Loucy (cell line): ENCODE measurements around the gene NFYB.
"Not testable (repeated sequence)": the region's sequence is repeated elsewhere in the genome, so short reads cannot be mapped to it uniquely, and the experiment has no call there.

ENCODE experiments used
- H2AFZ ChIP-seq: fragments of 200-600 bp; sonication (generic); 2 replicates; pipeline ENCODE4 v1.6.0; 2016; ENCODE audit warnings: antibody characterized with exemption, mild to moderate bottlenecking, low read length, moderate library complexity
- H3F3A ChIP-seq: fragments of 200-600 bp; 2 replicates; pipeline ENCODE4 v1.6.0; 2016; ENCODE audit warnings: antibody characterized with exemption, low read depth, mild to moderate bottlenecking
- H3K27me3 ChIP-seq: fragments of 200-600 bp; sonication (generic); 2 replicates; pipeline ENCODE4 v1.6.1; 2014; ENCODE audit warnings: low read length, mild to moderate bottlenecking; ENCODE audit not compliant: insufficient read depth, poor library complexity, severe bottlenecking
- H3K36me3 ChIP-seq: fragments of 200-600 bp; sonication (generic); 2 replicates; pipeline ENCODE4 v1.6.1; 2016; ENCODE audit warnings: low read length; ENCODE audit not compliant: insufficient read depth
- H3K4me1 ChIP-seq: fragments of 200-600 bp; sonication (generic); 2 replicates; pipeline ENCODE4 v1.5.1; 2014; ENCODE audit warnings: low read length, mild to moderate bottlenecking; ENCODE audit not compliant: insufficient read depth, poor library complexity, severe bottlenecking
- H3K4me2 ChIP-seq: fragments of 200-600 bp; sonication (generic); 2 replicates; pipeline ENCODE4 v1.6.0; 2014; ENCODE audit warnings: antibody characterized with exemption, low read length, low read depth, mild to moderate bottlenecking; ENCODE audit not compliant: poor library complexity, severe bottlenecking
- H3K4me3 ChIP-seq: fragments of 200-600 bp; sonication (generic); 2 replicates; pipeline ENCODE4 v1.5.1; 2014; ENCODE audit warnings: low read length, mild to moderate bottlenecking, mixed read lengths; ENCODE audit not compliant: poor library complexity, severe bottlenecking
- H3K79me2 ChIP-seq: fragments of 200-600 bp; sonication (generic); 2 replicates; pipeline ENCODE4 v1.6.1; 2014; ENCODE audit warnings: low read length; ENCODE audit not compliant: insufficient read depth
- H3K9ac ChIP-seq: fragments of 200-600 bp; sonication (generic); 2 replicates; pipeline ENCODE4 v1.6.0; 2014; ENCODE audit warnings: mild to moderate bottlenecking, low read depth, low read length, moderate library complexity; ENCODE audit not compliant: poor library complexity, severe bottlenecking
- H3K9me2 ChIP-seq: fragments of 200-600 bp; sonication (generic); replicated peaks from 2 replicates; pipeline ENCODE4 v1.6.1; 2016; ENCODE audit warnings: low read depth, low read length, mixed read lengths
- H3K9me3 ChIP-seq: fragments of 200-600 bp; sonication (generic); 2 replicates; pipeline ENCODE4 v1.6.1; 2014; ENCODE audit warnings: mild to moderate bottlenecking, antibody characterized with exemption, low read length, low read depth; ENCODE audit not compliant: insufficient read depth
- H4K20me1 ChIP-seq: fragments of 200-600 bp; sonication (generic); 2 replicates; pipeline ENCODE4 v1.6.0; 2014; ENCODE audit warnings: antibody characterized with exemption, low read length, mild to moderate bottlenecking; ENCODE audit not compliant: insufficient read depth, poor library complexity, severe bottlenecking
- EZH2phosphoT487 ChIP-seq: fragments of 200-600 bp; IDR thresholded peaks from 2 replicates; pipeline ENCODE4 v1.6.1; 2018; ENCODE audit warnings: antibody characterized with exemption, mild to moderate bottlenecking, moderate library complexity, borderline replicate concordance
- TF ChIP-seq, protein P1 (sequence below): fragments of 200-600 bp; sonication (generic); conservative IDR thresholded peaks from 2 replicates; pipeline ENCODE4 v1.5.1; 2014; ENCODE audit warnings: mild to moderate bottlenecking, antibody characterized with exemption, low read length

The NFYB gene

DNA sequence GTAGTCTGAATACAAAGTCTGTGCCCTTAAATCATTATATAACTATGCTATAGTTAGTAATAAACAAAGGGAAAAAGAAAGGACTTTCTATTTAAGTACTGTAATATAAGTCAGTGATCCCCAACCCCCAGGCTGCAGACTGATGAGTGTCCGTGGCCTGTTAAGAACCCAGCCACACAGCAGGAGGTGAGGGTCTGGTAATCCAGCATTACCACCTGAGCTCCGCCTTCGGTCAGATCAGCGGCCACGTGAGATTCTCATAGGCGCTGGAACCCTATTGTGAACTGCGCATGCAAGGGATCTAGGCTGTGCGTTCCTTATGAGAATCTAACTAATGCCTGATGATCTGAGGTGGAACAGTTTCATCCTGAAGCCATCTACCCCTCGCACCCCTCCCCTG lies 15.7 kb downstream of the NFYB start:
- Histone ChIP-seq H3K4me3 (no peak overlapping the region), H3K9me3 (no peaks in the 10 kb centered on the region), H2AFZ (no peak overlapping the region), H3K79me2 (no peaks in the 10 kb centered on the region; the same call in 1 of the 2 replicates), H3K4me2 (no peak overlapping the region), H3K27me3 (no peaks in the 10 kb centered on the region), H3K4me1 (no peaks in the 10 kb centered on the region), H3F3A (no peaks in the 10 kb centered on the region), H4K20me1 (peaks cover 5% of the 10 kb centered on the region), H3K9ac (no peak overlapping the region), H3K36me3 (peaks cover 77% of the 10 kb centered on the region), H3K9me2 (no peaks in the 10 kb centered on the region)
- TF ChIP-seq, protein P1, sequence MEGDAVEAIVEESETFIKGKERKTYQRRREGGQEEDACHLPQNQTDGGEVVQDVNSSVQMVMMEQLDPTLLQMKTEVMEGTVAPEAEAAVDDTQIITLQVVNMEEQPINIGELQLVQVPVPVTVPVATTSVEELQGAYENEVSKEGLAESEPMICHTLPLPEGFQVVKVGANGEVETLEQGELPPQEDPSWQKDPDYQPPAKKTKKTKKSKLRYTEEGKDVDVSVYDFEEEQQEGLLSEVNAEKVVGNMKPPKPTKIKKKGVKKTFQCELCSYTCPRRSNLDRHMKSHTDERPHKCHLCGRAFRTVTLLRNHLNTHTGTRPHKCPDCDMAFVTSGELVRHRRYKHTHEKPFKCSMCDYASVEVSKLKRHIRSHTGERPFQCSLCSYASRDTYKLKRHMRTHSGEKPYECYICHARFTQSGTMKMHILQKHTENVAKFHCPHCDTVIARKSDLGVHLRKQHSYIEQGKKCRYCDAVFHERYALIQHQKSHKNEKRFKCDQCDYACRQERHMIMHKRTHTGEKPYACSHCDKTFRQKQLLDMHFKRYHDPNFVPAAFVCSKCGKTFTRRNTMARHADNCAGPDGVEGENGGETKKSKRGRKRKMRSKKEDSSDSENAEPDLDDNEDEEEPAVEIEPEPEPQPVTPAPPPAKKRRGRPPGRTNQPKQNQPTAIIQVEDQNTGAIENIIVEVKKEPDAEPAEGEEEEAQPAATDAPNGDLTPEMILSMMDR: no peak
- no peak for TF ChIP-seq EZH2phosphoT487

DNA sequence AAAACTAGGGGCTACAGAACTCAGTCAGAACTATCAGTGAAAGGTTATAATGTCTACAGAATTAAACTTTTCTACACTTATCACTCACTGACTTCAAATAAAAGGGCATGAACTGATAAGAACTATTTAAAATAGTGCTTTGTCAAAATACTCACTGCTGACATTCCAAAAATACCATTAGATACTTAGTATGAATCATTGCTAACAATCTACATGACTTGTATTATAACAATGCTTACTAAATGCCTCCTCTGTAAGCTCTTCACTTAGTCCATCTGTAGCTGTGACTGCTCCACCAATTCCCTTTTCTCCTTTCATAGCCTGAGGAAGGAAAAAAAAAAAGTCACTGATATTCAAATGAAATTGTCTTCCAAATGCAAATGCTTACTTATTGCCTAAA lies 17.0 kb downstream of the NFYB start:
- Histone ChIP-seq H2AFZ (no peak overlapping the region), H4K20me1 (peaks cover 1% of the 10 kb centered on the region), H3K36me3 (peaks cover 70% of the 10 kb centered on the region), H3K4me3 (no peak overlapping the region), H3K27me3 (no peaks in the 10 kb centered on the region), H3K4me2 (no peak overlapping the region), H3K9me3 (no peaks in the 10 kb centered on the region), H3K9me2 (no peaks in the 10 kb centered on the region), H3K9ac (no peak overlapping the region), H3K79me2 (no peaks in the 10 kb centered on the region; the same call in 1 of the 2 replicates), H3F3A (no peaks in the 10 kb centered on the region), H3K4me1 (no peaks in the 10 kb centered on the region)
- TF ChIP-seq, protein P1: no peak
- no peak for TF ChIP-seq EZH2phosphoT487

DNA sequence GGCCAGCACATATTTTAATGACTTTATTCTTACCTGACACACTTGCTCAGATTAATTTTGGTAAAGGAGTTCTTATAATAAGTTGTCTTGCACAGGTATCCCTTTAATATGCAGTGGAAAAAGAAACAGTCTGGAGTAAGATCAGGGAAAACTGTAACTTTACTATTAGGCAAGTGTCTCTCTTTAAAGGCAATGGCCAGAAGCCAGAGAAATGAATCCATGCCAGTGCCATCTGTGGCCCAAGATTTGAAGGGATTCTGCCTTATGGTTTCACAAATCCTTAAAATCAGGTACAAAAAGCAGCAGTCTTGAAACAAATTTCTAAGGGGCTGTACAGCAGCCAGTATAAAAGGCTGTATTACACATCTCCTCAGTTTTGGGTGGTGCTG lies 22.4 kb downstream of the NFYB start:
- H3K9me3 ChIP-seq: no peaks in the 10 kb centered on the region
- H3K9ac ChIP-seq: no peak overlapping the region
- H3K27me3 ChIP-seq: no peaks in the 10 kb centered on the region
- TF ChIP-seq, protein P1: no peak
- no peak for TF ChIP-seq EZH2phosphoT487
- no peaks in the 10 kb centered on the region for H3K79me2 ChIP-seq
- no peaks in the 10 kb centered on the region for H4K20me1 ChIP-seq
- H3K36me3 ChIP-seq: peaks cover 31% of the 10 kb centered on the region; the same call in 1 of the 2 replicates
- H2AFZ ChIP-seq: no peak overlapping the region
- H3K4me1 ChIP-seq: no peaks in the 10 kb centered on the region
- no peak overlapping the region for H3K4me3 ChIP-seq
- no peak overlapping the region for H3K4me2 ChIP-seq
- no peaks in the 10 kb centered on the region for H3K9me2 ChIP-seq
- H3F3A ChIP-seq: no peaks in the 10 kb centered on the region

DNA sequence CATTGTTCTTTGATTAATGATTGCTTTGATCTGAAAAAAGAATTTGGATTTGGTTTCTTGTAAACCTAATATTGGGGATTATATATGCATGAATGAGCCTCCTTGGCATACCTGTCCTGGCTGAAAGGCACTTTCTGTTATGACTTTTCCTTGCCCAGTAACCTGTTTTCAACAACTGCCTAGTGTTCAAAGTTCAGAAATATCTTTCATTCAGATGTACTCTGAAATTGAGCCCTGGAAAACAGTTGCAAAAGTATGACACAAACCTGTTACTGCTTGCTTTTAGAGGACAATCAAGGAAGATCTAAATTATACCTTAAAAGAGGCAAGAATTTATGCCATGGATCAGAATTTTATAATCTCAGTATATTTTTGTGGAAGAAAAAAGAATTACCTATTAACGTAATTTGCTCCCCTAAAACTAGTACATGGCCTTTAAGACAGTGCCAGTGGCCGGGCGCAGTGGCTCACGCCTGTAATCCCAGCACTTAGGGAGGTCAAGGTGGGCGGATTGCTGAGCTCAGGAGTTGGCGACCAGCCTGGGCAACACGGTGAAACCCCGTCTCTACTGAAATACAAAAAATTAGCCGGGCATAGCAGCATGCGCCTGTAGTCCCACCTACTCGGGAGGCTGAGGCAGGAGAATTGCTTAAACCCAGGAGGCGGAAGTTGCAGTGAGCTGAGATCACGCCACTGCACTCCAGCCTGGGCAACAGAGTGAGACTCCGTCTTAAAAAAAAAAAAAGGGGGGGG lies 23.0 kb downstream of the NFYB start:
- not testable (repeated sequence) for H3K4me3 ChIP-seq, H3K4me1 ChIP-seq, H3K9me2 ChIP-seq, H3K4me2 ChIP-seq, H3K27me3 ChIP-seq, H2AFZ ChIP-seq, H3K79me2 ChIP-seq, H3F3A ChIP-seq, H4K20me1 ChIP-seq, H3K9ac ChIP-seq, H3K9me3 ChIP-seq
- peaks cover 26% of the 10 kb centered on the region; the same call in 1 of the 2 replicates for H3K36me3 ChIP-seq
